Keratinocyte (primary cell): Measurements from ENCODE around the gene TRAF7.
"Not testable (repeated sequence)": the region's sequence is repeated elsewhere in the genome, so short reads cannot be mapped to it uniquely, and the experiment has no call there.

Source experiments
- CTCF ChIP-seq, 3 experiments: IDR thresholded peaks in 1 of 3; conservative IDR thresholded peaks in 1 of 3; optimal IDR thresholded peaks in 1 of 3; 2 replicates in 2 of 3; 3 replicates in 1 of 3; pipeline versions ENCODE3 to v1.5.1; 2011; ENCODE audit warnings: low read length in 3 of 3, mild to moderate bottlenecking in 3 of 3, moderate library complexity in 2 of 3, control low read depth in 1 of 3, inconsistent platforms in 1 of 3; ENCODE audit not compliant: insufficient read depth in 2 of 3; ENCODE audit errors: extremely low read depth in 1 of 3
- EZH2 ChIP-seq: IDR thresholded peaks from one replicate; pipeline ENCODE4 v1.6.1; 2012; ENCODE audit warnings: inconsistent platforms, mild to moderate bottlenecking, low read length, moderate library complexity

DNA sequence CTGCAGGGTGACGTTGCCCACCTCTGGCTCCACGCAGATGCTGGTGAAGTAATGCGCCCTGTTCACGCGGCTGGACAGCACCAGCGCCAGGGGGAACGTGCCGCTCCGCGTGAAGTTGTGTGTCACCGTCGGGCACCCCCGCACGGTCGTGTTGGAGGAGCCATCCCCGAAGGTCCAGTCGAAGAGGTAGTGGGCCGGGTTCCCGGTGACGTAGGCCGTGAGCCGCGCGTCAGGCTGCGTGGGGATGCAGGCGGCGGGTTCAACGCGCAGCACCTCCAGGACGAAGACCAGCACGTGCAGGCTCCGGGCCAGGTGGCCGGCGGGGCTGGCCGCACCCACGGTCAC is 44.6 kb upstream of the TRAF7 start:
- not testable (repeated sequence) for TF ChIP-seq CTCF (optimal IDR thresholded peaks at IDR 0.05 in 1 of 3, IDR thresholded peaks at IDR 0.05 in 1 of 3, conservative IDR thresholded peaks at IDR 0.05 in 1 of 3; ENCODE audit: extremely low read depth in 1 of 3, insufficient read depth in 2 of 3, low read length in 3 of 3); EZH2
